PC-9 (cell line): ENCODE data around the gene TCEAL3. TPM values are rescaled to one million over a fixed set of nuclear protein-coding genes. Genes with fewer than 3 reads are reported as not detected.

Experiments
- BruUV-seq: library from RNA; stranded (reverse); fragments of 400-500 nt; replicated peaks from 2 replicates; lab custom pipeline; 2021; lab: Mats Ljungman, UMichigan
- CTCF ChIA-PET: fragments of 300-600 bp; sonication (Branson Sonifier 250); formaldehyde crosslinking; loops from one replicate; lab custom pipeline; 2022; ENCODE audit warnings: antibody characterized with exemption; lab: Charles Lee
- POLR2A ChIA-PET: fragments of 300-600 bp; sonication (Branson Sonifier 250); formaldehyde crosslinking; loops from one replicate; lab custom pipeline; 2022; ENCODE audit warnings: antibody characterized with exemption; ENCODE audit not compliant: unreplicated experiment; lab: Charles Lee
- DNase-seq, 2 experiments: peaks; one replicate each; pipeline versions ENCODE4 v3.0.0 to v3.0.0-alpha.2; 2015 to 2022; ENCODE audit warnings: mixed read lengths in 1 of 2
- H2AFZ ChIP-seq: fragments of 200-600 bp; sonication (generic); 2 replicates; pipeline ENCODE4 v1.8.1; 2017; ENCODE audit warnings: antibody characterized with exemption
- H3F3A ChIP-seq: fragments of 200-600 bp; sonication (generic); 2 replicates; pipeline ENCODE4 v1.8.1; 2017; ENCODE audit warnings: antibody characterized with exemption, mild to moderate bottlenecking, low read depth; ENCODE audit not compliant: insufficient read depth
- H3K27ac ChIP-seq: fragments of 200-600 bp; sonication (generic); 2 replicates; pipeline ENCODE4 v1.6.1; 2016; ENCODE audit warnings: mixed run types
- H3K27me3 ChIP-seq: fragments of 200-600 bp; sonication (generic); 2 replicates; pipeline ENCODE4 v1.6.1; 2016; ENCODE audit warnings: low read depth, mixed run types; ENCODE audit not compliant: insufficient read depth
- H3K36me3 ChIP-seq: fragments of 200-600 bp; sonication (generic); 2 replicates; pipeline ENCODE4 v1.6.1; 2016; ENCODE audit warnings: low read depth, mixed run types
- H3K4me1 ChIP-seq: fragments of 200-600 bp; sonication (generic); replicated peaks from 2 replicates; pipeline ENCODE4 v1.6.1; 2016; ENCODE audit warnings: mixed run types; ENCODE audit not compliant: insufficient read depth
- H3K4me2 ChIP-seq: fragments of 200-600 bp; sonication (generic); 2 replicates; pipeline ENCODE4 v1.6.1; 2017; ENCODE audit warnings: mixed run types
- H3K4me3 ChIP-seq: fragments of 200-600 bp; sonication (generic); 2 replicates; pipeline ENCODE4 v1.6.1; 2016; ENCODE audit warnings: mixed run types
- H3K79me2 ChIP-seq: fragments of 200-600 bp; sonication (generic); 2 replicates; pipeline ENCODE4 v1.6.1; 2017; ENCODE audit warnings: low read depth, mixed run types
- H3K9me2 ChIP-seq: fragments of 200-600 bp; sonication (generic); 2 replicates; pipeline ENCODE4 v1.8.1; 2017; ENCODE audit warnings: mild to moderate bottlenecking; ENCODE audit not compliant: insufficient read depth
- H3K9me3 ChIP-seq: fragments of 200-600 bp; sonication (generic); 2 replicates; pipeline ENCODE4 v1.8.1; 2016; ENCODE audit warnings: low read depth; ENCODE audit not compliant: insufficient read depth
- H4K20me1 ChIP-seq: fragments of 200-600 bp; sonication (generic); 2 replicates; pipeline ENCODE4 v1.8.1; 2017; ENCODE audit not compliant: insufficient read depth
- CTCF ChIP-seq: fragments of 200-600 bp; sonication (generic); conservative IDR thresholded peaks from 2 replicates; pipeline ENCODE4 v1.6.1; 2017; ENCODE audit warnings: mixed run types, antibody characterized with exemption, mild to moderate bottlenecking, moderate library complexity
- EZH2 ChIP-seq: fragments of 200-600 bp; sonication (generic); IDR thresholded peaks from 2 replicates; pipeline ENCODE4 v1.8.0; 2017; ENCODE audit warnings: antibody characterized with exemption, low read depth
- intact Hi-C: fragments of 100-400 bp; cut with micrococcal nuclease; formaldehyde crosslinking; loops from one replicate; pipeline ENCODE4 v1.10.0; 2022; ENCODE audit not compliant: unreplicated experiment
- total RNA-seq: library from RNA; stranded (reverse); gene quantifications from 2 replicates; pipeline ENCODE4 v1.2.3, GENCODE V29; 2021

Gene TCEAL3
- total RNA-seq, 1 experiment from 2014 or later, result 12.8 TPM

GRCh38 chrX:103614999-103615398, 7.2 kb downstream of the TCEAL3 start:
- H3K27ac ChIP-seq, result peak overlapping the region; percentile 86
- peaks cover 6% of the 10 kb centered on the region; the same call in 1 of the 2 replicates for H3K9me3 ChIP-seq
- no peak overlapping the region for H2AFZ ChIP-seq
- peak overlapping the region; percentile 54 for H3K4me2 ChIP-seq
- CTCF ChIA-PET, result interaction anchor here (0.7 kb wide), 1 partner anchor 15 kb away, joined by 4 read pairs; no protein-coding TSS in a partner anchor
- peaks cover 22% of the 10 kb centered on the region for H3F3A ChIP-seq
- peak; percentile 52 to 81 for DNase-seq
- no peaks in the 10 kb centered on the region for H3K27me3 ChIP-seq
- peaks cover 43% of the 10 kb centered on the region for H3K4me1 ChIP-seq
- H3K79me2 ChIP-seq, result peaks cover 9% of the 10 kb centered on the region
- intact Hi-C loops, result loop anchor here (5.0 kb wide), 1 partner anchor 42 kb away; no protein-coding TSS in a partner anchor
- H3K36me3 ChIP-seq, result peaks cover 4% of the 10 kb centered on the region; the same call in 1 of the 2 replicates
- POLR2A ChIA-PET, result interaction anchor here (0.6 kb wide), 2 partner anchors 15 to 52 kb away, joined by 3 to 9 read pairs; no protein-coding TSS in a partner anchor
- no peak for TF ChIP-seq EZH2
- no peak for TF ChIP-seq CTCF
- H3K4me3 ChIP-seq, result no peak overlapping the region
- BruUV-seq, result no TSS peak
- H4K20me1 ChIP-seq, result no peaks in the 10 kb centered on the region
- H3K9me2 ChIP-seq, result no peaks in the 10 kb centered on the region

GRCh38 chrX:103615781-103616371, 8.1 kb downstream of the TCEAL3 start:
- peak overlapping the region; percentile 86 for H3K27ac ChIP-seq
- DNase-seq, result no peak
- no peaks in the 10 kb centered on the region for H3K9me2 ChIP-seq
- intact Hi-C loops, result loop anchor here (5.0 kb wide), 1 partner anchor 41 kb away; no protein-coding TSS in a partner anchor
- peaks cover 6% of the 10 kb centered on the region; the same call in 1 of the 2 replicates for H3K9me3 ChIP-seq
- H3K4me1 ChIP-seq, result peaks cover 43% of the 10 kb centered on the region
- H4K20me1 ChIP-seq, result no peaks in the 10 kb centered on the region
- ChIA-PET POLR2A (no interaction called here), CTCF (interaction anchor here (0.7 kb wide), 1 partner anchor 14 kb away, joined by 4 read pairs; no protein-coding TSS in a partner anchor)
- TF ChIP-seq EZH2 (no peak), CTCF (no peak)
- no peak overlapping the region for H2AFZ ChIP-seq
- no TSS peak for BruUV-seq
- H3F3A ChIP-seq, result peaks cover 22% of the 10 kb centered on the region
- peaks cover 9% of the 10 kb centered on the region for H3K79me2 ChIP-seq
- 0 out of 2 replicates have a peak overlapping the region, but pooled peaks have one; percentile 54 for H3K4me2 ChIP-seq
- no peaks in the 10 kb centered on the region for H3K27me3 ChIP-seq
- no peak overlapping the region for H3K4me3 ChIP-seq
- H3K36me3 ChIP-seq, result peaks cover 4% of the 10 kb centered on the region; the same call in 1 of the 2 replicates

- Histone ChIP-seq H3K27me3 (no peaks in the 10 kb centered on the region), H3K4me2 (no peak overlapping the region), H3K4me3 (no peak overlapping the region), H3K79me2 (peaks cover 9% of the 10 kb centered on the region), H4K20me1 (no peaks in the 10 kb centered on the region), H3F3A (peaks cover 22% of the 10 kb centered on the region), H3K9me2 (no peaks in the 10 kb centered on the region), H2AFZ (no peak overlapping the region), H3K36me3 (peaks cover 4% of the 10 kb centered on the region; the same call in 1 of the 2 replicates), H3K27ac (peak overlapping the region; percentile 86), H3K9me3 (peaks cover 6% of the 10 kb centered on the region; the same call in 1 of the 2 replicates), H3K4me1 (peaks cover 43% of the 10 kb centered on the region)
- BruUV-seq, result no TSS peak
- CTCF ChIA-PET, result interaction anchor here (0.9 kb wide), 1 partner anchor 14 kb away, joined by 3 read pairs; no protein-coding TSS in a partner anchor
- TF ChIP-seq EZH2 (no peak), CTCF (no peak)
- POLR2A ChIA-PET, result interaction anchor here (0.7 kb wide), 2 partner anchors 13 to 68 kb away, joined by 4 to 7 read pairs; no protein-coding TSS in a partner anchor
- intact Hi-C loops, result loop anchor here (5.0 kb wide), 1 partner anchor 41 kb away; no protein-coding TSS in a partner anchor
- no peak for DNase-seq
These were observed 9.0 kb downstream of the TCEAL3 start for GRCh38 chrX:103616676-103617186.
